K562 (cell line): ENCODE results near the gene ING4. TPM values are rescaled to one million over a fixed set of nuclear protein-coding genes. Genes with fewer than 3 reads are reported as not detected.
A peak's percentile ranks its signal among the peaks of the same experiment; 100 is the strongest.

Experiments
- ASH1L ChIP-seq: fragments of 450-650 bp; IDR thresholded peaks from 2 replicates; pipeline ENCODE4 v1.6.1; 2018; ENCODE audit warnings: borderline replicate concordance, mild to moderate bottlenecking, low read depth; ENCODE audit not compliant: partially characterized antibody
- FOXM1 ChIP-seq, 2 experiments: fragments of 450-650 bp in 1 of 2; sonication (generic) in 1 of 2; formaldehyde crosslinking in 1 of 2; IDR thresholded peaks; 2 replicates each; pipeline versions ENCODE4 v1.6.1 to v1.9.0; 2017 to 2022; ENCODE audit warnings: low read depth in 2 of 2, mild to moderate bottlenecking in 2 of 2, missing genetic modification reagents in 1 of 2, moderate library complexity in 1 of 2
- HDAC1 ChIP-seq, 2 experiments: fragments of 450-650 bp; IDR thresholded peaks; 2 replicates each; pipeline ENCODE4 v1.6.1; 2016 to 2017; ENCODE audit warnings: inconsistent platforms in 1 of 2, mild to moderate bottlenecking in 1 of 2, moderate library complexity in 1 of 2
- HNRNPLL ChIP-seq: fragments of 200-400 bp; formaldehyde crosslinking; IDR thresholded peaks from 2 replicates; pipeline ENCODE4 v1.6.1; 2017; ENCODE audit warnings: low read length, low read depth, mild to moderate bottlenecking; ENCODE audit not compliant: poor library complexity, severe bottlenecking
- KDM1A ChIP-seq, 2 experiments: fragments of 450-650 bp; IDR thresholded peaks; 2 replicates each; pipeline ENCODE4 v1.6.1; 2016; ENCODE audit warnings: mild to moderate bottlenecking in 2 of 2
- RB1 ChIP-seq: fragments of 450-650 bp; IDR thresholded peaks from 2 replicates; pipeline ENCODE4 v1.6.1; 2017; ENCODE audit warnings: low read depth, mild to moderate bottlenecking
- RBFOX2 ChIP-seq: fragments of 200-400 bp; formaldehyde crosslinking; IDR thresholded peaks from 2 replicates; pipeline ENCODE4 v1.6.1; 2017; ENCODE audit warnings: low read depth, mild to moderate bottlenecking, low read length, moderate library complexity
- SOX6 ChIP-seq: fragments of 450-650 bp; IDR thresholded peaks from 2 replicates; pipeline ENCODE4 v1.6.1; 2014; ENCODE audit warnings: mild to moderate bottlenecking
- SP1 ChIP-seq: sonication (generic); formaldehyde crosslinking; IDR thresholded peaks from 2 replicates; pipeline ENCODE4 v1.8.1; 2022; ENCODE audit warnings: mild to moderate bottlenecking, missing genetic modification reagents
- TRIM24 ChIP-seq, 2 experiments: fragments of 450-650 bp; IDR thresholded peaks; 2 replicates each; pipeline ENCODE4 v1.6.1; 2016
- ZNF12 ChIP-seq: sonication (generic); formaldehyde crosslinking; IDR thresholded peaks from 2 replicates; pipeline ENCODE4 v1.4.0; 2020; ENCODE audit warnings: mild to moderate bottlenecking, missing genetic modification reagents
- ZNF146 ChIP-seq: IDR thresholded peaks from one replicate; pipeline ENCODE4 v1.6.1; 2018; ENCODE audit warnings: missing compliant biosample characterization; ENCODE audit not compliant: unreplicated experiment
- ZNF212 ChIP-seq: fragments of 450-650 bp; formaldehyde crosslinking; IDR thresholded peaks from 2 replicates; pipeline ENCODE4 v1.4.0; 2020; ENCODE audit warnings: mild to moderate bottlenecking
- polyA plus RNA-seq, 8 experiments: library from polyadenylated mRNA; depleted of rRNA in 4 of 8; stranded (reverse) in 5 of 8; unstranded in 3 of 8; fragments of >200 nt; fragmentation: Nextera tagmentation in 2 of 8; fragmentation: Illumina TruSeq in 1 of 8; extraction: Ambion mirVana in 2 of 8; extraction: Trizol in 1 of 8; gene quantifications; 2 replicates each; pipeline versions ENCODE4 v1.2.1 to v1.2.3, GENCODE V29; 2011 to 2014; ENCODE audit warnings: inconsistent platforms in 1 of 8, missing spikeins in 1 of 8
- total RNA-seq, 7 experiments: library from RNA; depleted of rRNA in 6 of 7; stranded (reverse); fragments of >200 nt in 6 of 7; fragmentation: Illumina TruSeq in 2 of 7; extraction: Trizol in 2 of 7; gene quantifications; 2 replicates each; pipeline versions ENCODE4 v1.2.1 to v1.2.3, GENCODE V29; 2011 to 2021; ENCODE audit warnings: low replicate concordance in 1 of 7
- TF ChIP-seq, protein P1 (sequence below): sonication (generic); formaldehyde crosslinking; IDR thresholded peaks from 2 replicates; pipeline ENCODE4 v1.8.1; 2023; ENCODE audit warnings: mild to moderate bottlenecking, missing genetic modification reagents
- TF ChIP-seq, protein P2 (sequence below): sonication (generic); formaldehyde crosslinking; IDR thresholded peaks from 2 replicates; pipeline ENCODE4 v1.8.0; 2022; ENCODE audit warnings: mild to moderate bottlenecking, missing genetic modification reagents
- TF ChIP-seq, protein P3 (sequence below): IDR thresholded peaks from 2 replicates; pipeline ENCODE4 v1.6.1; 2014; ENCODE audit warnings: antibody characterized with exemption
- TF ChIP-seq, protein P4 (sequence below): fragments of 250-450 bp; sonication (Bioruptor Pico); IDR thresholded peaks from 2 replicates; pipeline ENCODE4 v1.8.0; 2021; ENCODE audit warnings: mild to moderate bottlenecking, moderate library complexity
- TF ChIP-seq, protein P5 (sequence below): fragments of 450-650 bp; formaldehyde crosslinking; IDR thresholded peaks from 2 replicates; pipeline ENCODE4 v1.4.0; 2020; ENCODE audit warnings: mild to moderate bottlenecking, mixed read lengths

The ING4 gene
- total and polyA plus RNA-seq, 9 of the 15 experiments (the other 6 are each of a cell fraction or from before 2014, with no cell fraction given), result 6.6 to 30.2 (median 15.7) TPM

DNA sequence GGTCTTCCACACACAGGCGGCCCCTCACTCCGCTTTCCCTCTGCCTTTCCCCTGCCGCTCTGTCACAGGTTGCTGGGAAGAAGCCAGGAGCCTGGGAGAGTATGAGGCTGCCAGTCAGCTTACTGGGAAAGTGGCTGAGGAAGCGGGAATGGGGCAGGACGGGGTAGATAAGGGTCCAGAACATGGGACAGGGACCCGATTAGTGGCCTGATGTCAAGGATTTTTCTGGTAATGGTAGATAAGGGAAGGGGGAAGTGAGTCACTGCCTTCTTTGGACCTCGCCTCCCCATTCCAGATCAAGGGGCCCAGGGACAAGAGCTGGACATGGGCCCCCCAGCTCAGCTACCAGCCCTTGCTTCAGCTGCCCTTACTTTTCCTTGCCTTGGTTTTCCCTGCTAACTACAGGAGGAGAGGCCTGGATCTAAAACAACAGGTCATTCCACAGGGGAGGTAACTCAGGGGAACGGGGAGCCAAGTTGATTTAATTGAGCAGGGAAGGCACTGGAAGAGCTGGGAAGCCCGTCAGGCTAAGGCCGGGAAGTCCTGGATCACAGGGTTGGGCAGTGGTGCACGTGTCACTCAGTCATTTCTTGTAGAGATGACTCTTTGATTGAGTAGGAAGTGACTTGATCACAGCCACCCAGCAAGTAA lies 23.6 kb downstream of the ING4 start (continued):
- TF ChIP-seq ASH1L, result no peak
- TF ChIP-seq, protein P1, sequence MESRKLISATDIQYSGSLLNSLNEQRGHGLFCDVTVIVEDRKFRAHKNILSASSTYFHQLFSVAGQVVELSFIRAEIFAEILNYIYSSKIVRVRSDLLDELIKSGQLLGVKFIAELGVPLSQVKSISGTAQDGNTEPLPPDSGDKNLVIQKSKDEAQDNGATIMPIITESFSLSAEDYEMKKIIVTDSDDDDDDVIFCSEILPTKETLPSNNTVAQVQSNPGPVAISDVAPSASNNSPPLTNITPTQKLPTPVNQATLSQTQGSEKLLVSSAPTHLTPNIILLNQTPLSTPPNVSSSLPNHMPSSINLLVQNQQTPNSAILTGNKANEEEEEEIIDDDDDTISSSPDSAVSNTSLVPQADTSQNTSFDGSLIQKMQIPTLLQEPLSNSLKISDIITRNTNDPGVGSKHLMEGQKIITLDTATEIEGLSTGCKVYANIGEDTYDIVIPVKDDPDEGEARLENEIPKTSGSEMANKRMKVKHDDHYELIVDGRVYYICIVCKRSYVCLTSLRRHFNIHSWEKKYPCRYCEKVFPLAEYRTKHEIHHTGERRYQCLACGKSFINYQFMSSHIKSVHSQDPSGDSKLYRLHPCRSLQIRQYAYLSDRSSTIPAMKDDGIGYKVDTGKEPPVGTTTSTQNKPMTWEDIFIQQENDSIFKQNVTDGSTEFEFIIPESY (CRISPR knock-in tag), result no peak
- peak; percentile 86 for TF ChIP-seq FOXM1 (IDR thresholded peaks at IDR 0.05; ENCODE audit: low read depth)
- no peak for TF ChIP-seq FOXM1 (CRISPR knock-in tag; IDR thresholded peaks at IDR 0.05; ENCODE audit: low read depth)
- TF ChIP-seq ZNF12 (CRISPR knock-in tag), result no peak
- peak in 1 of 2 experiments; percentile 67; a peak in 1 of 4 replicates for TF ChIP-seq HDAC1 (IDR thresholded peaks at IDR 0.05)
- TF ChIP-seq, protein P2, sequence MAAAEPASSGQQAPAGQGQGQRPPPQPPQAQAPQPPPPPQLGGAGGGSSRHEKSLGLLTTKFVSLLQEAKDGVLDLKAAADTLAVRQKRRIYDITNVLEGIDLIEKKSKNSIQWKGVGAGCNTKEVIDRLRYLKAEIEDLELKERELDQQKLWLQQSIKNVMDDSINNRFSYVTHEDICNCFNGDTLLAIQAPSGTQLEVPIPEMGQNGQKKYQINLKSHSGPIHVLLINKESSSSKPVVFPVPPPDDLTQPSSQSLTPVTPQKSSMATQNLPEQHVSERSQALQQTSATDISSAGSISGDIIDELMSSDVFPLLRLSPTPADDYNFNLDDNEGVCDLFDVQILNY (CRISPR knock-in tag), result no peak
- peak; percentile 84 to 87 for TF ChIP-seq TRIM24 (IDR thresholded peaks at IDR 0.05)
- TF ChIP-seq, protein P3, sequence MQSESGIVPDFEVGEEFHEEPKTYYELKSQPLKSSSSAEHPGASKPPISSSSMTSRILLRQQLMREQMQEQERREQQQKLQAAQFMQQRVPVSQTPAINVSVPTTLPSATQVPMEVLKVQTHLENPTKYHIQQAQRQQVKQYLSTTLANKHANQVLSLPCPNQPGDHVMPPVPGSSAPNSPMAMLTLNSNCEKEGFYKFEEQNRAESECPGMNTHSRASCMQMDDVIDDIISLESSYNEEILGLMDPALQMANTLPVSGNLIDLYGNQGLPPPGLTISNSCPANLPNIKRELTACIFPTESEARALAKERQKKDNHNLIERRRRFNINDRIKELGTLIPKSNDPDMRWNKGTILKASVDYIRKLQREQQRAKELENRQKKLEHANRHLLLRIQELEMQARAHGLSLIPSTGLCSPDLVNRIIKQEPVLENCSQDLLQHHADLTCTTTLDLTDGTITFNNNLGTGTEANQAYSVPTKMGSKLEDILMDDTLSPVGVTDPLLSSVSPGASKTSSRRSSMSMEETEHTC, result peak; percentile 60; the same call in 1 of the 2 replicates
- peak; percentile 65 for TF ChIP-seq RBFOX2
- TF ChIP-seq, protein P4, sequence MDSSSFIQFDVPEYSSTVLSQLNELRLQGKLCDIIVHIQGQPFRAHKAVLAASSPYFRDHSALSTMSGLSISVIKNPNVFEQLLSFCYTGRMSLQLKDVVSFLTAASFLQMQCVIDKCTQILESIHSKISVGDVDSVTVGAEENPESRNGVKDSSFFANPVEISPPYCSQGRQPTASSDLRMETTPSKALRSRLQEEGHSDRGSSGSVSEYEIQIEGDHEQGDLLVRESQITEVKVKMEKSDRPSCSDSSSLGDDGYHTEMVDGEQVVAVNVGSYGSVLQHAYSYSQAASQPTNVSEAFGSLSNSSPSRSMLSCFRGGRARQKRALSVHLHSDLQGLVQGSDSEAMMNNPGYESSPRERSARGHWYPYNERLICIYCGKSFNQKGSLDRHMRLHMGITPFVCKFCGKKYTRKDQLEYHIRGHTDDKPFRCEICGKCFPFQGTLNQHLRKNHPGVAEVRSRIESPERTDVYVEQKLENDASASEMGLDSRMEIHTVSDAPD (CRISPR knock-in tag), result no peak
- TF ChIP-seq, protein P5, sequence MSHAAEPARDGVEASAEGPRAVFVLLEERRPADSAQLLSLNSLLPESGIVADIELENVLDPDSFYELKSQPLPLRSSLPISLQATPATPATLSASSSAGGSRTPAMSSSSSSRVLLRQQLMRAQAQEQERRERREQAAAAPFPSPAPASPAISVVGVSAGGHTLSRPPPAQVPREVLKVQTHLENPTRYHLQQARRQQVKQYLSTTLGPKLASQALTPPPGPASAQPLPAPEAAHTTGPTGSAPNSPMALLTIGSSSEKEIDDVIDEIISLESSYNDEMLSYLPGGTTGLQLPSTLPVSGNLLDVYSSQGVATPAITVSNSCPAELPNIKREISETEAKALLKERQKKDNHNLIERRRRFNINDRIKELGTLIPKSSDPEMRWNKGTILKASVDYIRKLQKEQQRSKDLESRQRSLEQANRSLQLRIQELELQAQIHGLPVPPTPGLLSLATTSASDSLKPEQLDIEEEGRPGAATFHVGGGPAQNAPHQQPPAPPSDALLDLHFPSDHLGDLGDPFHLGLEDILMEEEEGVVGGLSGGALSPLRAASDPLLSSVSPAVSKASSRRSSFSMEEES (CRISPR knock-in tag), result no peak
- TF ChIP-seq HNRNPLL, result no peak
- TF ChIP-seq KDM1A (IDR thresholded peaks at IDR 0.05), result peak; percentile 85 to 88
- TF ChIP-seq ZNF146 (CRISPR knock-in tag), result no peak
- TF ChIP-seq SP1, result no peak
- TF ChIP-seq RB1, result 0 out of 2 replicates have a peak, but pooled peaks have one; percentile 52
- TF ChIP-seq ZNF212 (CRISPR knock-in tag), result no peak
- peak; percentile 83 for TF ChIP-seq SOX6
